ENCODE measurements around the gene NSMF.

- TF ChIP-seq CTCF (IDR thresholded peaks at IDR 0.05; ENCODE audit: extremely low read depth in 1 of 2, insufficient read depth in 1 of 2, low read depth in 1 of 2, low read length in 2 of 2) = no peak
- no peak for TF ChIP-seq EZH2 (IDR thresholded peaks at IDR 0.05; ENCODE audit: borderline replicate concordance, low read depth, low read length, severe bottlenecking)
- TF ChIP-seq POLR2A (IDR thresholded peaks at IDR 0.05; ENCODE audit: low read depth, low read length) = no peak
- TF ChIP-seq MAX (IDR thresholded peaks at IDR 0.05; ENCODE audit: insufficient read depth, insufficient read length) = no peak
- no peak for TF ChIP-seq POLR2AphosphoS5 (IDR thresholded peaks at IDR 0.05; ENCODE audit: insufficient read depth, low read depth, low read length)
- TF ChIP-seq GATA2 (IDR thresholded peaks at IDR 0.05; ENCODE audit: insufficient read depth, insufficient read length, low read depth, low read length) = peak; percentile 35
Measured at GRCh38 chr9:137405677-137406081, 53.5 kb downstream of the NSMF start.
